Measurements from ENCODE around the gene FBRSL1. TPM values are rescaled to one million over a fixed set of nuclear protein-coding genes. Genes with fewer than 3 reads are reported as not detected.

Gene FBRSL1
- total RNA-seq, 4 donors from 2014 or later = 23.3 to 306 (median 49.7) TPM

DNA sequence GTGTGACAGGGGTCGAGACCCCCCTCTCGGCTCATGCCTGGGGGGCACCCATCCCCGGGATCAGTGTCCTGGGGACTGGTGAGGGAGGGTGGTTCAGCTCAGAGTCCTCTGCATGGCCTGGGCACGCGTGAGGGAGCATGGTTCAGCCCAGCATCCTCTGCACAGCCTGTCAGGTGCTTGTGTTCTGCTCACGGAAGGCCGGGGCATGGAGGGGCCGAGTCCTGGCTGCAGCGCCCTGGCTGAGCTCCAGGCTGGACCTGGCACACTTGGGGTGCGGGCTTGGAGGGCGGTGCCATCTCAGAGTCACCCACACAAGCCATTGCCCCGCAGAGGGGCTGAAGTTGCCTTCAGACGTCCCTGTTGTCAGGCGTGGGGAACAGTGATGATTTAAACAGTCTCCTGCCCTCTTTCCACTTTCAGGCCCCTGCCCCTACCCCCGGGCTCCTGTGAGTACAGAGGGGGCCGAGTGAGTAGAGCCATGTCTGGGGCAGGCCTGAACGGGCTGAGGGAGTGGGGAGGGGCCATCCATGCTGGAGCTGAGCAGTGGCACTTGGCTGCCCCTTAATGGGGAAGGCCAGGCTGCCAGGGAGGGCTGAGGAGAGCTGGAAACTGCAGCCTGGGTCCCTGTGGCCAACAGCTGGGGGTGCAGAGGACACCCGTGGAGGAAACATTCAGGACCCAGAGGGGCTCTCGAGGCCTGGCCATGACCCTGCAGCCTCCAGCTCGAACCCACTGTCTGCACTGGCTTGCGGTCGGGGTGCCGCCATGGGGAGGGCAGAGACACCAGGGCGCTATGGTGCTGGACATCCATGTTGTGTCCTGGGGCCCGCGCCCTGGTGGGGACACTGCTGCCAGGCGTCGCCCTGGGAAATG, 22.5 kb downstream of the FBRSL1 start:
- DNase-seq = no peak
- H3K27me3 ChIP-seq = no peaks in the 10 kb centered on the region
- TF ChIP-seq POLR2AphosphoS5 (IDR thresholded peaks at IDR 0.05) (no peak), POLR2A (IDR thresholded peaks at IDR 0.05) (no peak), EP300 (IDR thresholded peaks at IDR 0.05; ENCODE audit: low read depth) (no peak)
- TF ChIP-seq, protein P1, sequence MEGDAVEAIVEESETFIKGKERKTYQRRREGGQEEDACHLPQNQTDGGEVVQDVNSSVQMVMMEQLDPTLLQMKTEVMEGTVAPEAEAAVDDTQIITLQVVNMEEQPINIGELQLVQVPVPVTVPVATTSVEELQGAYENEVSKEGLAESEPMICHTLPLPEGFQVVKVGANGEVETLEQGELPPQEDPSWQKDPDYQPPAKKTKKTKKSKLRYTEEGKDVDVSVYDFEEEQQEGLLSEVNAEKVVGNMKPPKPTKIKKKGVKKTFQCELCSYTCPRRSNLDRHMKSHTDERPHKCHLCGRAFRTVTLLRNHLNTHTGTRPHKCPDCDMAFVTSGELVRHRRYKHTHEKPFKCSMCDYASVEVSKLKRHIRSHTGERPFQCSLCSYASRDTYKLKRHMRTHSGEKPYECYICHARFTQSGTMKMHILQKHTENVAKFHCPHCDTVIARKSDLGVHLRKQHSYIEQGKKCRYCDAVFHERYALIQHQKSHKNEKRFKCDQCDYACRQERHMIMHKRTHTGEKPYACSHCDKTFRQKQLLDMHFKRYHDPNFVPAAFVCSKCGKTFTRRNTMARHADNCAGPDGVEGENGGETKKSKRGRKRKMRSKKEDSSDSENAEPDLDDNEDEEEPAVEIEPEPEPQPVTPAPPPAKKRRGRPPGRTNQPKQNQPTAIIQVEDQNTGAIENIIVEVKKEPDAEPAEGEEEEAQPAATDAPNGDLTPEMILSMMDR (IDR thresholded peaks at IDR 0.05) = no peak
- intact Hi-C loops (cut with DNase I; ENCODE audit: low total_unique reads) (no loop called here), in situ Hi-C loops (cut with MboI; ENCODE audit: low pct_ligation_motif_present in 1 of 4, low pct_unique_long_range_greater_than_20kb in 1 of 4, low sequenced_read_pairs in 3 of 4) (loop anchor here in 2 of 4 donors (25.0 kb wide), 1 partner anchor 100 kb away; no protein-coding TSS in a partner anchor)
- no peak overlapping the region for H3K4me3 ChIP-seq
- H3K36me3 ChIP-seq = no peaks in the 10 kb centered on the region
- no peak overlapping the region for H3K27ac ChIP-seq
- H3K9me3 ChIP-seq = no peaks in the 10 kb centered on the region
- 88% methylated on average over 27 of the region's 28 CpGs; no CpG with 5 or more reads in 1 of the 2 donors for WGBS, 2 donors (ENCODE audit: low coverage in 1 of 2)
- H3K4me1 ChIP-seq = peaks cover 0 to 3% (median 0%) of the 10 kb centered on the region in 4 donors

DNA sequence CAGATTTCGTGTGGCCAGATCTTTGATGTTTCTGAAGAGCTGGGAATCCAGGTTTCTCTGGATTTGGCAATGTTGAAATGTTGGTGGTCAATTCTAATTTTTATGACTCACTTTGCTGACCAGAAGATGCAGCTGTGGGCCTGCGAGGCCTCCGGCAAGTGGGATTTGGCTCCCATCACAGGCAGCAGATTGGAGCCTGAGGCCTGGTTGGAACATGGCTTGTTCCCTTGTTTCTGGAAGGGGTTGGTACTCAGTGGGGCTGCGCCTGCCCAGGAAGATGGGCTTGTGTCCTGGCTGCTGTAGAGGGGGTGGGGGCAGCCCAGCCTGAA, 23.1 kb downstream of the FBRSL1 start:
- Histone ChIP-seq H3K36me3 (no peaks in the 10 kb centered on the region), H3K27me3 (no peaks in the 10 kb centered on the region), H3K27ac (no peak overlapping the region), H3K4me1 (no peaks in the 10 kb centered on the region), H3K9me3 (no peaks in the 10 kb centered on the region), H3K4me3 (no peak overlapping the region)
- no peak for DNase-seq
- in situ Hi-C loops (cut with MboI; ENCODE audit: low pct_ligation_motif_present in 1 of 4, low pct_unique_long_range_greater_than_20kb in 1 of 4, low sequenced_read_pairs in 3 of 4) = loop anchor here in 2 of 4 donors (25.0 kb wide), 1 partner anchor 101 kb away; no protein-coding TSS in a partner anchor
- intact Hi-C loops (cut with DNase I; ENCODE audit: low total_unique reads) = no loop called here
- TF ChIP-seq, protein P1 (IDR thresholded peaks at IDR 0.05) = no peak
- no peak for TF ChIP-seq POLR2AphosphoS5 (IDR thresholded peaks at IDR 0.05)
- no peak for TF ChIP-seq POLR2A (IDR thresholded peaks at IDR 0.05)
- no peak for TF ChIP-seq EP300 (IDR thresholded peaks at IDR 0.05; ENCODE audit: low read depth)
- 93% methylated on average over 4 of the region's 4 CpGs; no CpG with 5 or more reads in 1 of the 2 donors for WGBS, 2 donors (ENCODE audit: low coverage in 1 of 2)

DNA sequence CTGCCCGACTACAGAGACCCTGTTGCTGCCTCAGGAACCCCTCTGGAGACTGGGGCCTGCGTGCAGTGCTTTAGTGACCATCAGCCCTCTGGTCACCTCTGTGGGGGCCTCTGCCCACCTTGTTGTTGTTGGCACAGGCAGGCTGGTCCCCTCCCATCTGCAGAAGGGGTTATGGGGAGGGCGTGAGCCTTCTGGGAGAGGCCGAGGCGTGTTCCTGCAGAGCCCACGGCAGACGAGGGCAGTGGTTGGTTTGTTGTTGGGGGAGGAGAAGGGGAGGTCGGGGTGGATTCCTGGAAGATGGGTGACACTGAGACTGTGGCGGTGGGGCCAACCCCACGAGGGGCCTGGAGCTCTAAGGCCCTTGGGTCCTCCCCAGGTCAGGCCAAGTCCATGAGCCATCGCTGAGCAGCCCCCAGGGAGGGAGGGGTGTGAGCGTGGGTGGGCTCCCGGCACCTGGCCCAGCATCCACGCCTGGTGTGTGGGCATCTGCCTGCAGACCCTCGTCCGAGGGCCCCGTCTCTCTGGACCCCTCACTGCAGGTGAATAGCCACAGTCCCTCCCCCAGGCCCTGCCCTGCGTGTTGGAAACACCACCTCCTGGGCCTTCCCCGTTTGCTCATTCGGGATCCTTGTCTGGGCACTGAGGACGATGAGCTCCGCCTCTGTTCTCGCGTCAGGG, 23.6 kb downstream of the FBRSL1 start:
- TF ChIP-seq POLR2AphosphoS5 (IDR thresholded peaks at IDR 0.05) (no peak), EP300 (IDR thresholded peaks at IDR 0.05; ENCODE audit: low read depth) (no peak), POLR2A (IDR thresholded peaks at IDR 0.05) (no peak)
- TF ChIP-seq, protein P1 (IDR thresholded peaks at IDR 0.05) = no peak
- Histone ChIP-seq H3K27ac (no peak overlapping the region), H3K9me3 (no peaks in the 10 kb centered on the region), H3K27me3 (no peaks in the 10 kb centered on the region), H3K4me1 (no peaks in the 10 kb centered on the region), H3K4me3 (no peak overlapping the region), H3K36me3 (no peaks in the 10 kb centered on the region)
- intact Hi-C loops (cut with DNase I; ENCODE audit: low total_unique reads) (no loop called here), in situ Hi-C loops (cut with MboI; ENCODE audit: low pct_ligation_motif_present in 1 of 4, low pct_unique_long_range_greater_than_20kb in 1 of 4, low sequenced_read_pairs in 3 of 4) (loop anchor here in 2 of 4 donors (25.0 kb wide), 1 partner anchor 101 kb away; no protein-coding TSS in a partner anchor)
- no peak for DNase-seq
- WGBS, 2 donors (ENCODE audit: low coverage in 1 of 2) = 50 to 86% methylated on average over 6 to 24 of the region's 24 CpGs

DNA sequence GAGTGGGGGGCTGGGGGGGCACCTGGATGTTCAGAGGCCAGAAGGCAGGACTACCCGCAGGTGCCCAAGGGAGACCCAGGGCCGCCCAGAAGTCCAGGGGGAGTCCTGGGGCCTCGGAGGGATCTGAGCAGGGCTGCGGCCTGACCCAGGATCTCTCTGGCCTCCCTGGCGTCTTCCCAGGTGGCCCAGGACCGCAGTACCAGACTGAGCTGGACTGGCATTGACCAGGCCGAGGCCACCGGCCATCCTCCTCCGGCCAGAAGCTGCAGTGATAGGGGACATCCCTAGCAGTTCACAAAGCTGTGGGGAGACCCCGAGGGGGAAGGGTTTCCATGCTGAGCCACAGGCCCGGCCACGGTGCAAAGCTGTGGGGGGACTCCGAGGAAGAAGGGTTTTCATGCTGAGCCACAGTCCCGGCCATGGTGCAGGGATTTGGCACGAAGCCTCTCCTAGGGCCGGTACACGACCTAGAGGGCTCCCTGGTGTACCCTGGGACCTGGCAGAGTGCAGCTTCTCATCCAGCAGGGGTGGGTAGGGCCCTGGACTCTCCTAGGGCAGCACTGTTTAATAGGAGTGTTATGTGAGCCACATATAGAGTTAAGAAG, 24.4 kb downstream of the FBRSL1 start:
- 89% methylated on average over 14 of the region's 17 CpGs; no CpG with 5 or more reads in 1 of the 2 donors for WGBS, 2 donors (ENCODE audit: low coverage in 1 of 2)
- Histone ChIP-seq H3K4me1 (no peaks in the 10 kb centered on the region), H3K36me3 (no peaks in the 10 kb centered on the region), H3K27me3 (no peaks in the 10 kb centered on the region), H3K9me3 (no peaks in the 10 kb centered on the region), H3K27ac (no peak overlapping the region), H3K4me3 (no peak overlapping the region)
- intact Hi-C loops (cut with DNase I; ENCODE audit: low total_unique reads) (no loop called here), in situ Hi-C loops (cut with MboI; ENCODE audit: low pct_ligation_motif_present in 1 of 4, low pct_unique_long_range_greater_than_20kb in 1 of 4, low sequenced_read_pairs in 3 of 4) (loop anchor here in 2 of 4 donors (25.0 kb wide), 1 partner anchor 102 kb away; no protein-coding TSS in a partner anchor)
- DNase-seq = no peak
- TF ChIP-seq, protein P1 (IDR thresholded peaks at IDR 0.05) = no peak
- TF ChIP-seq POLR2A (IDR thresholded peaks at IDR 0.05) (no peak), POLR2AphosphoS5 (IDR thresholded peaks at IDR 0.05) (no peak), EP300 (IDR thresholded peaks at IDR 0.05; ENCODE audit: low read depth) (no peak)

All from transverse colon (tissue), 4 donors.